HK-2 (cell line): ENCODE data around the gene ITGAV.

ENCODE experiments used
- DNase-seq: peaks from one replicate; pipeline ENCODE4 v3.0.0-alpha.2; 2018; ENCODE audit not compliant: unreplicated experiment

The ITGAV gene

DNA sequence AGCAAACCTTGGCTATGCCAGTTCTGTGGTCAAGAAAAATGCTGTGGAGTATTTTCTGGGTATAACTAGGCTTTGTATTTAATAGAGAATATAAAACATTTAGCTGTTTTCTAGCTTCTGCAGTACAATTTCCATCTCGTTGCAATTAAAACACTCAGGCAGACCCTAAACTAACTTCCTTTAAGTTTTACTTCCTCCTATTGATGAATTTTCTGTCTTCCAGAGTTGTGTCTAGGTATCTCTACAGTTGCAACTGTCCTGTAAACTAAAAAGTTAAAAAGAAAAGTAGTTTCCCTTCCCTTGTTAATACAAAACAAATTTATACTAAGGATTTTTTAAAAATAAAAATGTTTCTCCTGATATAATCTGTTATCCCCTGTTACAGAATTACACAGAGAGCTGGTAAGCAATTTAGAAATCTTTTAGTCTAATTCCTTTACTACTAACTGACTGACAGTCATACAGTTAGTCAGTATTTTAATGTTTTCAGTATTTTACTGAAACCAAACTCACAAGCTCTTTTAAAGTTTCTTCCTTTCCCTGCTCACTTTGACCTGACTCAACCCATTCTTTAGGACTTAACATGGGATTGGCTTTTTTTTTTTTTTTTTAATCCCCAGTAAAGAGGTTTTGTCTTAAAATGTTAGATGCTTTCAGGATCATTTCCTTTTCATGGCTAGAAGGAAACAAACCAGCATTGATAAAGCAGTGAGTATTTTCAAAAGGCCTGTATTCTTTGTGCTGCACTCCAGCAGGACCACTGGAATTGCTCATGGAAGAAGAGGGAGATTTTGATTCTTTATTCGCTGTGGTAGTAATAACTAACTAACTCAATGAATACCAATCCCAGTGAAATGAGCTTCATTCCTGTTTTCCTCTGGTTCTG is 22.9 kb downstream of the ITGAV start:
- DNase-seq, result no peak

DNA sequence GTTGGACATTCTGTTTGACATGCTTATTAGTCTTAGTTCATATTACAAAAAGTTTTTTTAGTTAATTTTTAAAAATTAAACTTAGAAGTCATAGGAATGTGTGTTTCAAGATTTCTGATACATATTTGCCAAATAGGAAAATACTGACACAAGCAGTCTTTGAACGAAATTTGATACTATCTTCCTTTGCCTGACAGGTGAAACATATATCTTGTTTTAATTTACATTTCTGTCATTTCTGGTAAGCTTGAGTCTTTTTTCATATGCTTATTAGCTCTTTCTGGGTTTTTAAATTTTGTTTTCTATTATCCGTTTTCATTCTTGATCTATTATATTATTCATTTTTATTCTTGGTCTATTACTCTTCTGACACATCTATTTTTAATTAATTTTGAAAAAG is 24.5 kb downstream of the ITGAV start:
- DNase-seq, result no peak

DNA sequence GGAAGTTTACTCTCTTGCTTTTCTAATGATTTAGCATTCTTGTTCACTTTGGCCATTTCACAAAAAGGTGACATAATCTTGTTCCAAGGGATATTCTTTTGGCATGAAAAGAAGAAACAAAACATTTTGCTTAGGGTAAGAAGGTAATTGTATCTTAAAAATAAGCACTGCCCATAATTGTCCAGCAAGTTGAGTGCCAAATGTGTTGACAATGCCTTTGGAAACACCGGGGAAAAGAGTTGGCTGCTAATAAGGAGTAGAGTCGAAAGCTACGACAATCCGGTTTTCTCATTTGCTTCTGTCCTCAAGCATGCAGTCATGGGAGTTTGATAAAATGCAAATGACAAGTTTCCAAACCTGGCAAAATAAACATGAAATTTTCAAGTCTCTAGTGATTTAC is 27.3 kb downstream of the ITGAV start:
- no peak for DNase-seq

DNA sequence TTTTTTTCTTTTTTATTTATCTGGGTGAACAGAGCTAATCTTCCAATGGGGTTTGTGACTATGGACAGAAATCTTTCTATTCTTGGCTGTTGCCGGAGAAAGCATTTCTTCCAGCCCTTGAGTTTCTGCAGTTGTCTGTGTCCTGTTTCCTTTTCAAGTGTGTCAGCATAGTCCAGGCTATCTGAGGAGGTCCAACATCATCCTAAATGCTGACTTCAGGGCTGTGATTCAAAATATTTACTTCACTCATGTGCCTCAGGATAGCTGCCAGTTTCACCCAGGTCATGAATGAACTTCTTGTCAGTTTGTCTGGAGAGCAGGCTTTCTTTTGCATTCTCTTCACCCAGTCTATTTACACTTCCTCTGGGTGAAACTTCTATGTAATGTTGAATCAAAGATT is 27.9 kb downstream of the ITGAV start:
- DNase-seq, result no peak

DNA sequence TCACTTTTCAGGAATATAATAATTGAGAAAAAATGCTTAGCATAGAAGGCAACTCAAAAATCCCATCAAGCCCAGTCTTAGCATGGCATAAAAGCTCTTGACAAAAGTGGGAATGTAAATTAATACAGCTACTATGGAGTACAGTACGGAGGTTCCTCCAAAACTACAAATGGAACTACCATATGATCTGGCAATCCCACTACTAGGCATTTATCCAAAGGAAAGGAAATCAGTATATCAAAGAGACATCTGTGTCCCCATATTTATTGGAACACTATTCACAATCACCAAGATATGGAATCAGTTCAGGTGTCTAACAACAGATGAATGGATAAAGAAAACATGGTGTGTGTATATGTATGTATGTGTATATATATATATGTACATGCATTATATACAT is 28.8 kb downstream of the ITGAV start:
- DNase-seq, result no peak

DNA sequence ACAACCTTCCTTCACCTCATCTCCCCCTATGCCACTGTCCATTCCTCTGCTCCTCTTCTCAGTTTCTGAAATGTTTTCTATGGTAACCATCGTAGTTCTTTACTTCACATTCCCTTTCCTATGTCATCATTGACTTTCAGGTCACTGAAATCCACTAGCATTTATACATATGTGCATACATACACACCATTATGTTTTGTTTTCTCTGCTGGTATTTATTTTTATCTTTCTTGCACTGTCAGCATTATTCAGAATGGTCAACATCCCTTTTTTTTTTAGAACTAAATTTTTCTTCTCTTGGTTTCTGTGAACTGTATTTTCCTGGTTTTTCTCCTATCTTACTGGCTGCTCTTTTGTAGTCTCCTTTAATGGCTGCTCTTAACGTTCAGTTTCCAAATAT is 33.2 kb downstream of the ITGAV start:
- no peak for DNase-seq

DNA sequence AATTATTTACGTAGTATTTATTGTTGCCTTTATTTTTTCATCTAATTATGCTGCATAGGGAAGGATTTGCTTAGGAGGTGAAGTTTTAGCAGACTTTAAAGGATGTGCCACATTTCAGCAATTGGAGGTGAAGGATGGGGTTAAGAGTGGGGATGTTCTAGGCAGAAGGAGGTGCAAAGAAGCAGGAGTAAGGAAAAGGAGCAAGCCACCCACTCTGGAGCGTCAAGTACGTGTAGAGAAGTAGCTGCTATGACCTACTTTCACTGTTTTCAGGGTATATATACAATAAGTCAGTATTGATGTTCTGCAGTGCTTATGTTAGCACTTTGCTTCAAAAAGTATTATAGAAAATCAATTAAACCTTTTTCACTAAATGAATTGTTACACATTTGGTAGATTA is 34.4 kb downstream of the ITGAV start:
- no peak for DNase-seq

DNA sequence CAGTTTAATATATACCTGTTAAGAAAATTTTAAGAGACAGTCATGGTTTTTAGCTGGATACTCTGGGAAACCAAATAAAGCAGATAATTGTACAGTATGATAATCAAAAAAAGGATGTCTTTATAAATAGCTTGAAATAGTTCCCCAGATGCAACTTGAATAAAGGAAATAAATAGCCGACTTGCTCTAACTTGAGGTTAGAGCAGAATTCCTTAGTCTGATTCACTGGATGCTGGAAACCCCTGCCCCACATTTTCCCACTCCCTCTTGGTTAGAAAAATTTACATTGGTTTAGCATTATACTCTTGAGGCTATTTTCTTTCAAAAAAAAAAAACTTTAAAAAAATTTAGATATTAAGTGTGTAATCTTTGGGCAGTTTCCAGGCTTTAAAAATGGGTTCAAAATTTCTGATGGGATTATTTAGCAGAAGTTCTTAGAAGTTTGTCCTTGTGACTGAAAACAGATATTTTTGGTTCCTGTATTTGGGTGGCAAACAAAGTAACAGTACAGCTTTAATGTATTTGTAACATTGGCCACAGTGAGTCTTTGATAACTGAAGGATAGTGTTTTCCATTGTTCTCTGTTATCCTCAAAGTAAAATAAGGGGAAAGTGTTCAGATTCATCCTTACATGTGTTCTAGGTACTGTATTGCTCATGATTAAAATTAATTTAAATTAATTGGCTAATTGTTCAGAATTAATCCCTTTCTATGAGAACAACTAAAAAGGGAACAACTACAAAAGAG is 39.6 kb downstream of the ITGAV start:
- DNase-seq, result no peak

DNA sequence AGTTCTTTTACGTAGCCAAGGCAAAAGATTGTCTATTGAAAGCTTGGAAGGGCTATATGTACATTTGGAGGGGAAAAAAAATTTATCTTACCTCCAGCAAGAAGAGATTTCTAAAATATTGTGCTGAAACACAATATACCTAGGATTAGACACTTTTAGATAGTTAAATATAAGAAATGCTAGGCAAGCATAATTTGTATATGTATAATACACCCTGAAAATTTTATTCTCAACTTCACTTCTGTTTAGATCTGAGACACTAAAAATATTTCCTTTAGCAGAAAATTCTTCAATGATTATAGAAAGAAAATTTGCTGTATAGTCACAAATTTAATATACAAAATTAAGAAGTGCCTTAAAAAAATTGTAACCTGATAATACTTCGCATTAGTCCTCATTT is 42.6 kb downstream of the ITGAV start:
- DNase-seq, result no peak

DNA sequence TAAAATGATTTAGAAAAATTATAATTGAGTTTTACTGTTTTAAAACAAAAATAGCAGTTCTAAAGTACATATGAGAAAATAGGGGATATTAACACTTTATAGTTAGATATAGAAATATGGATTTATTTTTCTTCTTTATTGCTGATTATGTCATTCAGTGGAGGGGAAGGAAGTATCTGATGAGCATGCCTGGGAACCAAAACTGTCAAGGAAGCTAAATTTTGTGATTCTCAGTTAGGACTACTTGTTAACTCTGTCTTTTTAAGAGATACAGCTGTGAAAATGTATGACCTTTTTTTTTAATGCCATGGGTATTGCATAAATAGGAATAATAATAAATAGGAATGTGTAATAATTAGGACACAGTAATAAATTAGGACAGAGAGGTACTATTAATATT is 44.8 kb downstream of the ITGAV start:
- no peak for DNase-seq

DNA sequence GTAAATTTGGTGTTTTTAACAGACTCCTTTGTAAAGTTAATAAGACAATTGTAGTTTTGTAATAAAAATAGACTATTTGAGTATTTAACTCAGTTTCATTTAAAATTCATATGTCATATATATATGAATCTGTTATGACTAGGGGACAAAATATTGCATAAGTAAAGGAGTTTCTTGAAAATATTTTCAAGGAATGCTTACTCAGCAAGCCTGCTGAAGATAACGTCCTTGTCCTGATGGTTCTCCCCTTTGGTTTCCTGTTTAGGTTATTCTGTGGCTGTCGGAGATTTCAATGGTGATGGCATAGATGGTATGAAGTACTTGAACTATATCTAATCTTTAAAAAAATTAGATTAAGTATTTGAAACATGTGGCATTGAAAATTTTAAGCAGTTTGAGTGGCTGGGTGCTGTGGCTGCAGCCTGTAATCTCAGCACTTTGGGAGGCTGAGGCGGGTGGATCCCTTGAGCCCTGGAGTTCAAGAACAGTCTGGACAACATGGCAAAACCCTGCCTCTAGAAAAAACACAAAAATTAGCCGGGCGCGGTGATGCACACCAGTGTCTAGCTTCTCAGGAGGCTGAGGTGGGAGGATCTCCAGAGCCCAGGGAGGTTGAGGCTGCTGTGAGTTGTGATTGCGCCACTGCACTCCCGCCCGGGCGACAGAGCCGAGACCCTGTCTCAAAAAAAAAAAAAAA is 47.1 kb downstream of the ITGAV start:
- DNase-seq, result no peak

DNA sequence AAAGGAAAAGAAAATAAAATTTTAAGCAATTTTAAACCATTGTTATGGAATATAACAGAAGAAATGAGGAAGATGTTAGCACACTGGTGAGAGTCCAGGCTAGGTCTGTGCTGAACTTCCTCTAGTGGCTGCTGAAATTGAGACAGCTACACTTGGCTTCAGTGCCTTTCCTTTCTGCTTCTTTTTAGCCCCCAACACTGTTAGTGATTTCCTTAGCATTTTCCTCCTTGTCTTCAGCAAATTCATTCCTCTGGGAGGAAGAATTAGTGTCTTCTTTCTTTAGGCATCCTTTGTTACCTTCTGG is 47.6 kb downstream of the ITGAV start:
- DNase-seq, result no peak

DNA sequence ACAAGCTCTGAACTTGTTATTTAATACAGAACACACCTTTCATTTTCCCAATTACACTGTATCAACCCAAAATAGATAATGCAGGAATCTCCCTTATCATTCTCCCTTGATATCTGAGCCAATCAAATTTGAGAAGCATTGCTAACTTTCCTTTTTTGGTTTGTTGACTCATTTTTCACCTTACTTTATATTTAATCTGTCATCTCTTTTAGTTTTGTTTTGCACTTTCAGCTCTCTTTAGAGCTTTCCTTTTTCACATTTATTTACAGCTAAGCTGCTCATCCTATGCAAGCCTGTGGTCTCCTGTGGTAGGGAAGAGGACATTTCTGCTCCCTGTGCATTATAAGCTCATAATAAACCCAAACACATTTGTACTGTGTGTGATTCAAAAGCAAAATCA is 50.1 kb downstream of the ITGAV start:
- DNase-seq, result no peak

DNA sequence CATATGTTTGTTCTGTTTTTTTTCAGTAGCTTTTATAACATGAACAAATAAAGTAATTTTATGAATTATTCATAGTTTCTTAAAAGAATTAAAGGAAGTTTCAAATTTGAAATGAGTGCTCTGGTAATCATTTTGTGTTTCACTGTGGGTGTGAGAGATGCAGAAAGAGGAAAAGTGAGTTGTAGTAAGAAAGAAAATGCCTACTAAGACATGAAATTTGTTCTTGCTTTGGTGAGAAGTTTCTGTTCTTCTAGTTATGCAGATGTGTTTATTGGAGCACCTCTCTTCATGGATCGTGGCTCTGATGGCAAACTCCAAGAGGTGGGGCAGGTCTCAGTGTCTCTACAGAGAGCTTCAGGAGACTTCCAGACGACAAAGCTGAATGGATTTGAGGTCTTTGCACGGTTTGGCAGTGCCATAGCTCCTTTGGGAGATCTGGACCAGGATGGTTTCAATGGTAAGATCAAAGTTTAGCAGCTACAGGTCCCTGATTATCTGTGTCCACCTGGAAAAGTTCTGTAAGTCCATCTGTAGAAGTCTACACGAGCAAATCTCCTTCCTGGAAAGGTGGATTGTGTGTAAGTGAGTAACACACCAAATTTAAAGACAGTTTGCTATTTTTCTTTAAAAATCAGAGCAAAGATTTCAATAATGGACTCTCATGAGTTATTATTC is 51.4 kb downstream of the ITGAV start:
- DNase-seq, result no peak

DNA sequence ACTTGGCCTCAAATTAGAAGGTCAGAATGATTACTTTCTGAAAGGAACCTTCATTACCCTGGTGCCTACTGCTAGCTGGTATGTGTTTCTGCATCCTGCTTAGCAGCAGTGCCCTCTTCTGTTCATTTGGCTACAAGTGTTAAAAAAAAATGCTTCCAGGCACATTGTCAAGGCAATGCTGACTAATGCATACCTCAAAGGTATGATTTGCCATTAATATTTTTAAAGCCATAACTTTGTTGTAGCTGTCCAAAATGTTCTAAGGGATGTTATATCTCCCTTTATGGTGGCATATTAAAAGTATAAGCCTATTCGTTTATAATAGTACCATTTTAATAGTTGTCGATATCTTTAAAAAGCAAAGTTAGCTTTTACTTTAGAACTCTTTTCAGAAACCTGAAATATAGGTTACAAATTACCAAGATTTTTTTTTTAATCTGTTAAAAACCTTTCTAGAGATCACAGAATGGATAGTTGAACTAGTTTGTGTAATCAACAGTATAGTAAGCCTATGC is 52.0 kb downstream of the ITGAV start:
- no peak for DNase-seq

DNA sequence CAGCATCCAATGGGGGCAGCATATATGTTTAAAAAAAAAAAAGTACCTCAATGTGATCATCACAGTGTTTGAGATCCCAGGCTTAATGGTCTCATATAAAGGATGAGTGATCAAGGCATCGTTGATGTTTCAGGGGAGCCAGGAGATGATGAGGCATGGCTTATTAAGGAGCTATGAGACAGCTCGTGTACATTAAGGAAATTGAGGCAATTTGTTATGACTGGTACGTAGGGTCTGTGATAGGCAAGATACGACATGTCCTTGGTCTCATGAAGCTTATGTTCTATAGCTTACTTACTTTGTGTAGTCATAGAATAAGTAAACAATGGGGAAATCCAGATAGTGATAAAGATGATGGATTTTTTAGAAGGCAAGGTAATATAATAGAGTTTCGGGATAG is 54.9 kb downstream of the ITGAV start:
- DNase-seq, result no peak

DNA sequence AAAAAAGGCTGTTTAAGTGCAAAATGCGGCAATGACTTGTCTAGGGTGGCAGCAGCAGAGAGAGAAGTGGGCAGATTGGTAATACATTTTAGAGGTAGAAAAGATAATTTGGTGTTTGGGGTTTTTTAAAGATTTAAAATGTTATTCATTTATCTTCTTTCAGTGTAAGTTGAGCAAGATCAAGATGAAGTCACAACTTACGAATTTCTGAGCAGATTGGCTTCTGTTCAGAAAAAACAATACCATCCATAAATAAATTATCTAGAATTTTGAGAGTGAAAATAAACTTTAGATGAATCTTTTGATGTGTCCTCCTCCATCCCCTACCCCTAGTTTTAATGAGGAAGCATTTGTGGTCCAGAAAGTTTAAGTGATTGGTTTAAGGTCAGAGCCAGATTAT is 56.1 kb downstream of the ITGAV start:
- no peak for DNase-seq

DNA sequence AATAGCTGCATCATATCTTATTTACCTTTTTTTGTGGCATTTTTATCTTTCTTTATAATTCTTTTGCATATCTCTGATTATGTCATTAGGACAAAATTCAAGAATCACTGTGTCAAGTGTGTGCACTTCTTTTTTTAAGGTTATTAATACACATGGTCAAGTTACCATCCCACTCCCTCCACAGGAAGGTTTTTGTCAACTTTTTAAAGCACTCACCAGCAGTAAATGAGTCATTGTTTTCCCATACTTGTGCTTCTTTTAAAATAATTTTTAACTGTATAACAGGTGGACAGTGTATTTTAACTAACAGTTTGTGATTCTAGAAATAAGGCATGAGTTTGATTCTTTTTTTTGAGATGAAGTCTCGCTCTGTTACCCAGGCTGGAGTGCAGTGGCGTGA is 58.3 kb downstream of the ITGAV start:
- no peak for DNase-seq

DNA sequence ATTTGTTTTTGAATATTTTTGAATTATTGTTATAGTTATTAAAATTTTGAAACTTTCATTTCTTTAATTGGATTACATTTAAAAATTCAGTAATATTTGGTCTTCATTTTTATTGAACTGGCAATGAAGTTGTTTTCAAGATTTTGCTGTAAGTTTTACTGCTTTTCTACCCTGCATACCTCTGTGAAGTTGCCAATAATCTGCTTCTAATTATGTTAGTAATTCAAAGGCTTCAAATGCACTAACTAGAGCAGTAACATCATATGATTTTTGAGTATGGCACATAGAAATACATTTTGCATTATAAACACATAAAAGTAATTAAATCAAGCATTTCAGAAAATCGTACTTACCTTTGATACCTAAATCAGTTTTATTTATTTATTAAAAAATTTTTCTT is 63.7 kb downstream of the ITGAV start:
- DNase-seq, result no peak

DNA sequence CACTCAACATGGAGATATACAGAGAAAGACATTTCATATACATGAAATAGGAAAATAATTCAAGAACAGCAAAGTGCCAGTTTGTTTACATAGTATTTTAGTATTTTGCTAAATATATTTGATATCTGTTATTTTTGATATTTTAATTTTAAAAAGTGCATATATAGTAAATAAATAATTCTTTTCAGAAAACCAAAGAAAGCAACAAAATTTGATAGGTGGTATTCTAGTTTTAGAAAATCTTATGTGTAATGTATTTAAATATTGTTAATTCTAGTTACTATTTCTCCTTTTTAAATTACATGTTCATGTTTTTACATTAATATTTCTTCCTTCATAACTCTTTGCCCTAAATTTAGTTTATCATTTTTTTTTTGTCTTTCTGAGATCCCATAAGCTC is 69.5 kb downstream of the ITGAV start:
- DNase-seq, result no peak

DNA sequence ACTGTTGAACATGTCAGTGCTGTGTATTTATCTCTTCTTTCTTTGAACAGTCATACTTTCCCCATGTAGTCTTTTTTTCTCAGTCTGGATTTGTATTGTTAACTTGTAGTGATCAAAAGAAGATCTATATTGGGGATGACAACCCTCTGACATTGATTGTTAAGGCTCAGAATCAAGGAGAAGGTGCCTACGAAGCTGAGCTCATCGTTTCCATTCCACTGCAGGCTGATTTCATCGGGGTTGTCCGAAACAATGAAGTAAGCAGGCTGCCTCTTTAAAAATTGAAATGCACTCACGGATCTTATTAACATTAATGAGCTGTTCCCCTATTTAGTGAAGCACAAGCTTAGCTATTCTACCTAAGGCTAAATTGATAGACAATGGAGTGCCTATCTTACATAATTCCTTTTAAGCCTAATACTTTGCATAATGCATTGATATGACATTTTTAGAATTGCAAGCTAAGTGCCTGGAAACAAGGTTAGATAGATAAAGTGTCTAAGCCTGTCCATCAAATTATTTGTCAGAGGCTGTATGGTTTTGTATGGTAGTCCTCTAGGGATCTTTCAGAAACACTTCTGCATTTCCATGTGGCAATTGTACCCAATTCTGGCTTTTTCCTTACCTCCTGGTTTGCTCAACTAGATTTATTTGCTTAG is 74.7 kb downstream of the ITGAV start:
- no peak for DNase-seq

DNA sequence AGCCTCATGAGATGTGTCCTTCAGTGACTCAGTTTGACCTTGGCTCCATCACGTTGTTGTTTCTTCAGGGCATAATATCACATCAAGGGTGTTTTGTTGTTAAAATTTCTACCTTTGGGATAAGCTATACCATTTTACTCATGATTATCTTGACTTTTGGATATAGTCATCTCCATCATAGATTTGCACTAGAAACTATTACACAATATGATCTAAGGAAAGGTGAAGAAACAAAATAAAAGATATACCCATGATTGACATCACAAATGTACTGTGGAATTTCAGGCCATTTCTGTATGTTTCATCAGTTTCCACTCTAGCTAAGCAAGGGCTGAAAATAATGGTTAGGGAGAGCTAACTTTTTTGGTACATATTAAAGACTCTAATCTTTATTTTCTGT is 79.3 kb downstream of the ITGAV start:
- DNase-seq, result no peak
